ENCODE data around the gene MYO3A. TPM values are rescaled to one million over a fixed set of nuclear protein-coding genes. Genes with fewer than 3 reads are reported as not detected.
"Not testable (repeated sequence)": the region's sequence is repeated elsewhere in the genome, so short reads cannot be mapped to it uniquely, and the experiment has no call there.

The MYO3A gene
- total RNA-seq, 2 donors from 2014 or later = 33.9 to 37.6 TPM

- H3K27me3 ChIP-seq (ENCODE audit: control insufficient read depth, insufficient read depth, low read length, poor library complexity, severe bottlenecking) = no peaks in the 10 kb centered on the region
- Mint-ChIP-seq H3K9me3 (peaks cover 24% of the 10 kb centered on the region), H3K4me3 (no peak overlapping the region), H3K4me1 (no peaks in the 10 kb centered on the region), H3K27me3 (ENCODE audit: insufficient read depth) (no peaks in the 10 kb centered on the region), H3K27ac (no peak overlapping the region), H3K36me3 (ENCODE audit: low read depth) (peaks cover 51% of the 10 kb centered on the region)
- H3K36me3 ChIP-seq (ENCODE audit: control insufficient read depth, insufficient read depth, low read length) = peaks cover 16% of the 10 kb centered on the region
- no peak overlapping the region for H3K9ac ChIP-seq (ENCODE audit: extremely low read depth, low read length, poor library complexity, severe bottlenecking)
- WGBS, 2 experiments (ENCODE audit: insufficient coverage in 1 of 2, insufficient read length in 1 of 2) = 89 to 97% methylated on average over 2 to 4 of the region's 4 CpGs
- no peak for DNase-seq
- H3K4me1 ChIP-seq (ENCODE audit: control insufficient read depth, insufficient read depth, low read length) = no peaks in the 10 kb centered on the region
- no peak for TF ChIP-seq CTCF (conservative IDR thresholded peaks at IDR 0.05)
- H3K4me3 ChIP-seq (ENCODE audit: low read length) = no peak overlapping the region
- H3K27ac ChIP-seq (ENCODE audit: low read depth, low read length) = no peak overlapping the region
- H3K9me3 ChIP-seq (ENCODE audit: control insufficient read depth, low read length) = peaks cover 13% of the 10 kb centered on the region
Measured at GRCh38 chr10:26095781-26096180, 161.8 kb downstream of the MYO3A start.

GRCh38 chr10:26097549-26097948 lies 163.5 kb downstream of the MYO3A start:
- DNase-seq; H3K36me3 ChIP-seq (ENCODE audit: control insufficient read depth, insufficient read depth, low read length); H3K4me3 ChIP-seq (ENCODE audit: low read length); H3K27me3 ChIP-seq (ENCODE audit: control insufficient read depth, insufficient read depth, low read length, poor library complexity, severe bottlenecking); H3K4me1 Mint-ChIP-seq; H3K4me1 ChIP-seq (ENCODE audit: control insufficient read depth, insufficient read depth, low read length); H3K4me3 Mint-ChIP-seq; H3K27ac ChIP-seq (ENCODE audit: low read depth, low read length); H3K27ac Mint-ChIP-seq; H3K27me3 Mint-ChIP-seq (ENCODE audit: insufficient read depth); H3K9ac ChIP-seq (ENCODE audit: extremely low read depth, low read length, poor library complexity, severe bottlenecking): not testable (repeated sequence)
- Mint-ChIP-seq H3K9me3 (peaks cover 40% of the 10 kb centered on the region), H3K36me3 (ENCODE audit: low read depth) (peaks cover 60% of the 10 kb centered on the region)
- 95 to 100% methylated on average over 1 of the region's 1 CpG for WGBS, 2 experiments (ENCODE audit: insufficient coverage in 1 of 2, insufficient read length in 1 of 2)
- H3K9me3 ChIP-seq (ENCODE audit: control insufficient read depth, low read length) = peaks cover 17% of the 10 kb centered on the region

- no peak overlapping the region for H3K27ac ChIP-seq (ENCODE audit: low read depth, low read length)
- Mint-ChIP-seq H3K9me3 (no peaks in the 10 kb centered on the region), H3K4me1 (peaks cover 3% of the 10 kb centered on the region), H3K27ac (no peak overlapping the region), H3K27me3 (ENCODE audit: insufficient read depth) (no peaks in the 10 kb centered on the region), H3K4me3 (no peak overlapping the region), H3K36me3 (ENCODE audit: low read depth) (peaks cover 7% of the 10 kb centered on the region)
- no peaks in the 10 kb centered on the region for H3K9me3 ChIP-seq (ENCODE audit: control insufficient read depth, low read length)
- H3K36me3 ChIP-seq (ENCODE audit: control insufficient read depth, insufficient read depth, low read length) = no peaks in the 10 kb centered on the region
- no peak overlapping the region for H3K4me3 ChIP-seq (ENCODE audit: low read length)
- H3K27me3 ChIP-seq (ENCODE audit: control insufficient read depth, insufficient read depth, low read length, poor library complexity, severe bottlenecking) = no peaks in the 10 kb centered on the region
- 83 to 89% methylated on average over 1 to 2 of the region's 3 CpGs for WGBS, 2 experiments (ENCODE audit: insufficient coverage in 1 of 2, insufficient read length in 1 of 2)
- H3K4me1 ChIP-seq (ENCODE audit: control insufficient read depth, insufficient read depth, low read length) = no peaks in the 10 kb centered on the region
- TF ChIP-seq CTCF (conservative IDR thresholded peaks at IDR 0.05) = no peak
- no peak for DNase-seq
- H3K9ac ChIP-seq (ENCODE audit: extremely low read depth, low read length, poor library complexity, severe bottlenecking) = no peak overlapping the region
Measured at GRCh38 chr10:26112532-26112931, 178.5 kb downstream of the MYO3A start.

GRCh38 chr10:26138613-26139012 lies 204.6 kb downstream of the MYO3A start:
- WGBS, 2 experiments (ENCODE audit: insufficient coverage in 1 of 2, insufficient read length in 1 of 2) = 90 to 96% methylated on average over 3 of the region's 3 CpGs
- no peaks in the 10 kb centered on the region for H3K27me3 ChIP-seq (ENCODE audit: control insufficient read depth, insufficient read depth, low read length, poor library complexity, severe bottlenecking)
- no peak for DNase-seq
- Mint-ChIP-seq H3K27me3 (ENCODE audit: insufficient read depth) (no peaks in the 10 kb centered on the region), H3K27ac (no peak overlapping the region), H3K4me1 (no peaks in the 10 kb centered on the region), H3K36me3 (ENCODE audit: low read depth) (peaks cover 45% of the 10 kb centered on the region), H3K4me3 (no peak overlapping the region), H3K9me3 (peaks cover 25% of the 10 kb centered on the region)
- no peak overlapping the region for H3K27ac ChIP-seq (ENCODE audit: low read depth, low read length)
- H3K9me3 ChIP-seq (ENCODE audit: control insufficient read depth, low read length) = peaks cover 36% of the 10 kb centered on the region
- TF ChIP-seq CTCF (conservative IDR thresholded peaks at IDR 0.05) = no peak
- no peak overlapping the region for H3K9ac ChIP-seq (ENCODE audit: extremely low read depth, low read length, poor library complexity, severe bottlenecking)
- H3K4me1 ChIP-seq (ENCODE audit: control insufficient read depth, insufficient read depth, low read length) = no peaks in the 10 kb centered on the region
- H3K4me3 ChIP-seq (ENCODE audit: low read length) = no peak overlapping the region
- peaks cover 12% of the 10 kb centered on the region for H3K36me3 ChIP-seq (ENCODE audit: control insufficient read depth, insufficient read depth, low read length)

All from endodermal cell (in vitro differentiated cells).